Ureter (tissue), 1 donor: Measurements from ENCODE around the gene UBQLN4. TPM values are rescaled to one million over a fixed set of nuclear protein-coding genes. Genes with fewer than 3 reads are reported as not detected.
A peak's percentile ranks its signal among the peaks of the same experiment; 100 is the strongest.
"Not testable (repeated sequence)": the region's sequence is repeated elsewhere in the genome, so short reads cannot be mapped to it uniquely, and the experiment has no call there.

Experiments used
- DNase-seq: peaks from one replicate; pipeline ENCODE4 v3.0.0-alpha.2; 2020; ENCODE audit warnings: low spot score
- total RNA-seq: library from RNA; stranded (reverse); gene quantifications from one replicate; pipeline ENCODE4 v1.2.4, GENCODE V29; 2023
- donor health status: DM: yes; HTN: yes; CAD: no.

Gene UBQLN4
- total RNA-seq, 1 donor from 2014 or later: 40.0 TPM

DNA sequence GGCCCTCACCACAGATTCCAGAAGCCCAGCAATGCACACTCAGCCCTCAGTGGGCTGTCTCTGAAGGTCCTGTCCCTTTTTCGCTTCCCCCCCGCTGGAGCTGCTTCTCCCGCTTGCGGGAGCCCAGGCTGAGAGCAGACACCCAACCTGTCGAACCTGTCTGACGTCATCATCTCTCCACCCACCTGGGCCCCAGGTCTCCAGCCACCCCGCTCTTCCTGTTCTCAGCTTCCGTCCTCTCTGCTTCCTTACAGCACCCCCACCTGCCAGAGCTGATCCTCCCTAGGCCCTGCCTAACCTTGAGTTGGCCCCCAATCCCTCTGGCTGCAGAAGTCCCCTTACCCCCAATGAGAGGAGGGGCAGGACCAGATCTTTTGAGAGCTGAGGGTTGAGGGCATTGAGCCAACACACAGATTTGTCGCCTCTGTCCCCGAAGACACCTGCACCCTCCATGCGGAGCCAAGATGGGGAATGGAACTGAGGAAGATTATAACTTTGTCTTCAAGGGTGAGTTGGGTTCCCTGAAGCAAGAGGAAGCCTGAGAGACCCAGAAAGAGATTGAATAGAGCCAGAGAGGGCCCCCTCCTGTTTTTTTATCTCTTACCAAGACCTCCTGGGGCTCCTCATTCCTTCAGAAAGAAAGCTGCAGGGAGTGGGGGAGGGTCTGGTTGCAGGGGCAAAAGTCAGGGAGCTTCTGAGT is 7.5 kb upstream of the UBQLN4 start, which contains the start of gene RAB25:
RAB25 (plus strand) TSS at position 224 of the 700 bp plus-strand sequence; CDS start at position 465, 241 bp downstream.
- DNase-seq: peak; percentile 86

DNA sequence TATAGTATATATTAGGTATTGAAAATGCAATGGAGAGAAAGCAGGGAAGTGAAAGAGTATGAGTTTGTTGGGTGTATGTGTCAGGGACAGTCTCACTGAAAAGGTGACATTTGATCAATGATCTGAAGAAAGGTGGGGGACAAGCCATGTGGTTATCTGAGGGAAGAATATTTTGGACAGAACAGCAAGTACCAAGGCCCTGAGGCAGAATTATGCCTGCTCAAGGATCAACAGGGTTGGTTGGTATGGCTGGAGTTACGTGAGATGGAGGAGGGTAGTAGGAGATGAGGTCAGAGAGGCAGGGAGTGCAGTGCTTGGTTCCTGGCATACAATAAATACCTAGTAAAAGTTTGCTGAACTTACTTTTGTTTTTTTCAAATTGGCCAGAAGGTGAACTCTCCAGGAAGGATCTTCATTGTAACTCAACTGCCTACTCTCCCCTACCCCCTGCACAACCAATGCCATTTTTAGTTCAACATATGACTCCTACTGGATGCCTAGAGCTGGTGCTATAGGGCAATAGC is 2.8 kb upstream of the UBQLN4 start:
- DNase-seq: no peak

DNA sequence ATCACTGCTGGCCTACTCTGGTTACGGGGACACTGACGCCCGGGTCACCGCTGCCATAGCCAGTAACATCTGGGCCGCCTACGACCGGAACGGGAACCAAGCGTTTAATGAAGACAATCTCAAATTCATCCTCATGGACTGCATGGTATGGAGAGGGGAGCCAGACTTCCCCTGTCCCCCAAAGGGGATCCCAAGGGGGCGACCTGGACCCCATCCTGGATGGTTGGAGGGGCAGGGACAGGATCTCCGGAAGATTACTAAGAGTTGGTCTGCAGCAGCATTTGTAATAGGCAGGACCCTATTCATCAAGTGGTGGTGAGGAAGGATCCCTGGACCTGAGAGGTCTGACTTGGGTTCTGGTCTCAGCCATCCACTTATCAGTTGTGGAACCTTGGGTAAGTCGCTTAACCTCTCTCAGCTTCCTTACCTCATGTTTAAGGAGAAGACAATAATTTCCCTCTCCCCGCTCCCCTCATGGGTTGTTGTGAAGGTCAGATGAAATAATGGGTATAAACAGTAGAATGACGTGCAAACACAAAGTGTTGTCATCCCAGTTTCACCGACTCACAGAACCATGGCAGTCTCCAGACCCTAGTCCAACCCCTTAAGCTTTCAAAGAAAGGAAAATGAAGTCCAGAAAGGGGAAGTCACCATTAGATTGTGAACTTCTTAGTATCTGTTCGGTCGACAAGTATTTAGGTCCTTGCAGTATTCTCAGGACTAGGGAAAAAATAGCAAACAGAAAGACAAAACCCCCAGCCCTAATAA is 1.9 kb upstream of the UBQLN4 start:
- DNase-seq: no peak

DNA sequence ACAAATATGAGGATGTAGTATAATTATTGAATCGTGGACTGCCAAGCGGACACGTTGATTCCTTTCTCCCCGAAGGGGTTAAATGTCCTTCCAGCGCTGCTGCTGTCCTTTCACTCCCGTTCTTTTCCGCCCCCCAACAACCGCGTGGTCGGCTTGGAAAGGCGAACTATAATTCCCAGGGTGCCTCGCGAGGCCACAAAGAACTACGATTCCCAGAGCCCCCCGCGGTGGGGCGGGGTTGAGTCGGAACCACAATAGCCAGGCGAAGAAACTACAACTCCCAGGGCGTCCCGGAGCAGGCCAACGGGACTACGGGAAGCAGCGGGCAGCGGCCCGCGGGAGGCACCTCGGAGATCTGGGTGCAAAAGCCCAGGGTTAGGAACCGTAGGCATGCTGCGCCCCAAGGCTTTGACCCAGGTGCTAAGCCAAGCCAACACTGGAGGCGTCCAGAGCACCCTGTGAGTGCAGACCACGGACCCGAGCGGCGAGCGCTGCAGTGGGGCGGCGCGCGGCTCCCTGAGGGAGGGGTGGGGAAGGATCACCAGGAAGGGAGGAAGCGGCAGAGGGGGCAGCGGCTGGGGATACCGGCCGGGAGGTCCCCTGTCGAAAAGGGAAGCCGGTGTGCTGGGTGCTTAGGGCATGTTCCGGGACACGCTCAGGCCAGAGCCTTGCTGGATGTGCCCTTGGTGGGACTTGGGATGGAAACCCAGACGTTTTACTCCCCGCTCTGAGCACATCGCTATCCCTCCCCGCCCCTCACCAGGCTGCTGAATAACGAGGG is 1.1 kb upstream of the UBQLN4 start, which contains the start of gene LAMTOR2:
LAMTOR2 (plus strand) TSS at position 283 of the 781 bp plus-strand sequence; CDS start at position 391, 108 bp downstream.
- peak; percentile 99 for DNase-seq

DNA sequence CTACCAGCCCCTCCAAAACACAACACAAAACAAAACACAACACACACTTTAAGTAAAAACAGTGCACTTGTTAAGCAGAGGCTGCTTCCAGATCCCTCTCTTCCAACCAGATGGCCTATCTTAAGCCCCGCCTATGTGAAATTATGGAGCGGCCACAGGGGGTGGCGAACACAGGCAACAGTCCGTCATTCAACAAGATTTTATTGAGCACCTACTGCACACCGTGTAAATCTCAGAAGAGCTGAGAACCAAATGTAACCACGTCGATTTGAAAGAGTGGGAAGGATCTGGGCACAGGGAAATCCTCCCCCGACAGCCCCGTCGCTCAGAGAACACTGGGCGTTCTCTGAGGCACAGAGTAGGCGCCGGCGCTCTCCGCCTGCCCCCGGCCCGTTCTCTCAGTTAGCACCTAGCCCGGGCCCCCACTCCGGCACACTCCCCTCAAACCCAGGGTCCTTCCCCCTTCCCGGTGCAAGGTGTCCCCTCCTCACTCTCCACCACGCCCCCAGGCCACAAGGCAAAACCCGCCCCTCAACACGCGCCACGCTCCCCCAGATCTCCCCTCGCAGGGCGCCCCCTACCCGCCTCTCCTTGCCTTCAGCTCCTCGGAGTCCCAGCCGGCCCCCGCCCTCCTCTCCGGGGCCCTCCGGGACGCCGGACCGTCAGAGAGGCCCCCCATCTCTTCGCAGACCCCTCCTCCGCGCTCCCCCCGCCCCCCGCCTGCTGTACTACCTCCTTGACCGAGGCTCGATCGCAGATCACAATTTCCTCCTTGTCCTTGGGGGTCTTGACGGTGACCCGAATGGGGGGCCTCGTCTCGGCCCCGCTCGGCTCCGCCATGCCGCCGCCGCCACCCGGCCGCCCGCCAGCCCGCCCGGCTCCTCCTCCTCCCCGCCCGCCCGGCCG is 483 bp downstream of the UBQLN4 start:
- DNase-seq: peak; percentile 77

DNA sequence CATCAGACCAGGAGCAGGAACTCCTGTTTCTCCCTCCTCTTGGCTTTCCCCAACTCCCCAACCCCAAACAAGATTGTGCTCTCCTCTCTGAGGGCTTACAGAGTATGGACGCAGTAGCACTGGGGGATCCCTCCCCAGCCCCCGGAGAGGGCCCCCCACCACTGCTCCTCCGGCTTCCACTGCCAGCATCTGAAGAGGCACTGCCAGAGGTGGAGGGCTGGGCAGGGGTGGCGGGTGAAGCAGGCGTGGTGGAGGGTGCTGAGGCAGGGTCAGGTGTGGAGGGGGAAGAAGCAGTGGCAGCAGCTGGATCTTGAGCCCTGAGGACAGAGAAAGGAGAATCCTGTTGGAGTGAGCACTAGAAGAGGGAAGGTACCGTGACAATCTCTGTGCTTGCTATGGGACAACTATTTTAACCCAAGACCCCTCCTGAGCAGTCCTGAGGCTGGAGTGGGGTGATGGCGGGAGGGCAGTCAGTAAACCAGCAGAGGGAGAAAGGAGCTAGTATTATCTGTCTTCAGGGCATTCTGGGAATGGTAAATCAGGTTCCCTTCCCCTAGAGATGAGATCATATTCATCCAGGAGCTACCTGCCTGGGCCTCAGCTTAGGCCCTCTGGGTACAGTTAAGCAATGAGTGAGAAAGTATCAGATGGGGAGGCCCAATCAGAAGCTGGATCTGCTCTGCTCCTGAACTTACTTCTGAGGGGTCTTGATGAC is 2.4 kb downstream of the UBQLN4 start:
- DNase-seq: no peak

DNA sequence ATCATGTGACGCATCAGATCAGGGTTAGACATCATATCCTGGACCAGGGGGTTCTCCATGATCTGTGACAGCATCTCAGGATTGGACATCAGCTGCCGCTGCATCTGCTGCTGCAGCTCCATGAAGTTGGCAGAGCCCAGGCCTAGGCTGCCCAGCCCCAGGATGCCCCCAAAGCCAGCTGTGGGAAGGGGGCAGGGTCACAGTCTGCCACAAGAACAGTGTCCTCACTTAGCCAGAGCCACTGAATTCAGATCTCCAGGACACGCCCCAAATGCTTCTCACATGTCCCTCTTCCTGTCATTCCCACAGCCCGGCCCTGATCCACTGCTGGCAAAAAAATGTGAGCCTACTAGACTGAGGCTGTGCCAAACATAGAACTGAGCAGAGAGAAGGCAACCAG is 3.2 kb downstream of the UBQLN4 start:
- no peak for DNase-seq

DNA sequence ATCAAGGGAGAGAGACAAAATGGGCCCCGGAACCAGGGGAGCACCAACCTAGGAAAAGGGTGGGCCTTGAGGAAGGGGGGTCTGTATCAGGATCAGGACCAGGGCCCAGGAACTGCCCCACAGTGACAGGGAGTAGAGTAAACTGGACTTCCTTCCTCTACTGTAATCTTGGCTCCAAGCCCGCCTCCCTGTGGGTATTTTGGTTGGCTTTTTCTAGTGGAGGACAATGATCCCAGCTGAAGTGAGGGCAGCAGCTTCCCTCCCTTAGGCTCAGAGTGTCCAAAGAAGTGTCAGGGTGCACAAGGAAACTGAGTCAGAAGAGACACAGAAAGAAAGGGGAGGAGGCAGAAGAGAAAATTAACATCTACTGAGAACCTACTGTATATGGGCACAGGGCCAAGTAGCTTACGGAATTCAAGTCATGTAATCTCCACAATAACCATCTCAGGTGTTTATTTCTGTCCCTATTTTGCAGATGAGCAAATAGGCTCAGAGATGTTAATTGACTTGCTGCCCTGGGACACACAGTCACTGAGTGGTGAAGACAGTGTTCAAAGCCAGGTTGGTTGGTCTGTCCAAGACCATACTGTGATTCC is 4.8 kb downstream of the UBQLN4 start:
- DNase-seq: no peak

DNA sequence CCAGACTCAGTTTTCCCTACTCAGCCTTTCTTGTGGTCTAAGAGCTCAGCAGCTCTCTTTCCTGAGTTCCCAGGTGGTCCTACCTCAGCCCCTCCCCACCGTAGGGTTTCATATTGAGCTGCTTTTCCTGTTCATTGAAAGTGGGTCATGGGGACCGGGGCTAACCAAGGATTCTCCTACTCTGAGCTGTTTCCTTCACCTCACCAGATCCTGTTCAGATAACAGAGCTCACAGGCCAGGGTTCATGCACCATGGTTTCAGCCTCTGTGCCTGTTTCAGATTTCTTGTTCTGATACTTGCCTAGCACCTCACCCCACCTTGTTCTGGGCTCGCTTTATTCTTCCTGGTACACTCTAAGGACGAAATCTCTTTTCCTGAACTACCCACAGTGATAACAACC is 8.5 kb downstream of the UBQLN4 start:
- DNase-seq: no peak

DNA sequence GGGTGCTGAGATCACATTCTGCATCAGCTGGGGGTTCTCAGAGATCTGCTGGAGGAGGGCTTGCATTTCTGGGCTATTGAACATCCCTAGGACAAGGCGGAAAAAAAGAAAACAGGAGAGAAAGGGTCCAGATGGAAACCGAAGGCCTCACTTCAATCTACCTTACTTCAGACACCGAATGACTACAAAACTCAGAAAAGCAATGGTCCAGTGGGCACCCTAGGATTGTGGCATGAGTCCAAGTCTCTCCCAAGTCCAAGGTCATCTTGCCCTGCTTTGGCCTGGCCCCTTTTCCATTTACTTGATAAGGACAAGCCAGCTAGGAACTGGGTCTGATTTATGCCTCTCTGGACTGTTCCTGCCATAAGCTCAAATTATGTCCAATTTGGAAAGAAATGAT is 10.8 kb downstream of the UBQLN4 start:
- DNase-seq: no peak

DNA sequence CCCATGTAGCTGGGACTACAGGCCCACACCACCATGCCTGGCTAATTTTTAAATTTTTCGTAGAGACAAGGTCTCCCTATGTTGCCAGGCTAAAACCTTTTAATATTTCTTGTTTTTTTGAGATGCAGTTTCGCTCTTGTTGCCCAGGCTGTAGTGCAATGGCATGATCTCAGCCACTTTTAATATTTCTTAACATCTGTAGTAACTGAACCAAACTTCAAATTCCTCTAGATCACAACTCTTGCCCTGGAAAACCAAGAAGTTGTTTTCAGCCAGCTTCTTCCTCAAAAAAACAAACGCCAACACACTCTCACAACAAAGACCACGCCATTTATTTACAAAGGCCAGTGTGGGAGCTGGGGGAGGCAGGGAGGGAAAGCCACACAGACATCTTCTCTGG is 18.6 kb downstream of the UBQLN4 start:
- DNase-seq: not testable (repeated sequence)

DNA sequence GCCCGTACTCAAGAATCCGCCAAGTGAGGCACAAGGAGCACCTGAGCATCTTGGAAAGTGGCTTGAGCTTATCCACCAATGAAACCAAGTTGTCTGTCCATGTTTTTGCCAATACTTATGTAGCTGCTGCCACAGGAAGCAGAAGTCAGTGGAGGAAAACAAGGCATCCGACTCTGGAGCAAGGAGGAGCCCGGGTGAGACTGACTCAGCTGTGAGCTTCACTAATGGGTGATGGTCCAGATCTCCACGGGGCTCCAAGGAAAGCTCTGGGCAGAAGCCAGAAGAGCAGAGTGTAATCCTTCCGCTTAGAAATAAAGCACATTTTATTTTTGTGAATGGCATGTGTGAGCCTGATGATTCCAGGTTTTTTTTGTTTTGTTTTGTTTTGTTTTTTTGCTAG is 20.6 kb downstream of the UBQLN4 start:
- DNase-seq: no peak

DNA sequence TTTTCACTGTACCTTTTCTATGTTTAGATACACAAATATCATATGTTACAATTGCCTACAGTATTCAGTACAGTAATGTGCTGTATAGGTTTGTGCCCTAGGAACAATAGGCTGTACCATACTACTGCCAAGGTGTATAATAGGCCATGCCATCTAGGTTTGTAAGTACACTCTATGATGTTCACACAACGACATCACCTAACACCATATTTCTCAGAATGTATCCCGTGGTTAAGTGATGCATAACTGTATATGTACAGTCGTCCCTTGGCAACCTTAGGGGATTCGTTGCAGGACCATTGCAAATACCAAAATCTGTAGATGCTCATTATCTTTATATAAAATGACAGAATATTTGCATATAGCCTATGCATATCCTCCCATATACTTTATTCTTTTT is 27.0 kb downstream of the UBQLN4 start:
- no peak for DNase-seq

DNA sequence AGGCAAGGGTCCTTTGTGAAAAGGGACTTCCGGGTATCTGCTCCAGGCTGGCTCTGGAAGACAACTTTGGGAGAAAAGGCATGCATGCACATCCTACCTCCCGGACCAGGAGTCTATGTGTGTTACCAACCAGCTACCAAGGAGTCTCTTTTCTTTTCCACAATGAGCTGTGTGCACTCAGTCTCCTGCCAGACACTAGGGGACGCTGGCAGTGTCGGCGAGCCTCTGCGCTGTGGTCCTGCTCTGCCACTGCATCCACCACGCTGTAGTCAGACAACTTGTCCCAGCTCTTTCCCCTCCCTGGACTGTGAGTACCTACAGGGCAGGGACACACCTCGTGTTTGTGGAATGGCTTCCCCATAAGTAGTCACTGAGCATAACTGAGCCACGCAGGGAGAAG is 27.7 kb downstream of the UBQLN4 start:
- DNase-seq: peak; percentile 47

DNA sequence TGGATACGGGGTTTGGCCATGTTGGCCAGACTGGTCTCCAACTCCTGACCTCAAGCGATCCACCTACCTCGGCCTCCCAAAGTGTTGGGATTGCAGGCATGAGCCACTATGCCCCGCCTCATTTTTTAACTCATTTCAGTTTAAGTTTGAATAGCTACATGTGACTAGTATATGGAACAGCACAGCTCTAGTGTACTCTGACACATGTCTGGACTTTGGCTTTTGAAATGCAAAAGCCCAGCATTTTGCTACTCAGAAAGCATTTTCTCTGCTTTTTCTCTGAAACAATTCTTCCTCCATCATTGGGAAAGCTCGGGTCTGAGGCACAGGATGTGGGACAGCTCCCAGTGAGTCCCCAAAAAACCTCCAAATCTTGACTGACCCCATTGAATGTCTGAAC is 28.8 kb downstream of the UBQLN4 start:
- DNase-seq: no peak

DNA sequence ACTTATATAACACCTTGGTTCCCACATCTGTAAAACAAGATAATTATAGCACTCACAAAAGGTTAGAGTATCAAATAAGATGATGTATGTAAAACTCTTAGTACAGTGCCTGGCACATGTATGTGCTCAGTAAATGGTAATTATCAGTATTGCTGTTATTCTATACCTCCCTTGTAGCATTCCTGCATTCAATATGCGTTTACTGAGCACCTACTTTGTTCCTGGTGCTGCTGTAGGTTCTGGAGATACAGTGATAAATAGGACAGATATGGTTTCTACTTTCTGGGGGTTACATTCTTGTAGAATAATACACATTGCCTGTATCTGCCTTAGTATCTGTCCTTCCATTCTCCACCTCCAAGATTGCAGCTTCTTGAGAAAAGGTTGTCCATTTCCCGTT is 31.6 kb downstream of the UBQLN4 start:
- no peak for DNase-seq

DNA sequence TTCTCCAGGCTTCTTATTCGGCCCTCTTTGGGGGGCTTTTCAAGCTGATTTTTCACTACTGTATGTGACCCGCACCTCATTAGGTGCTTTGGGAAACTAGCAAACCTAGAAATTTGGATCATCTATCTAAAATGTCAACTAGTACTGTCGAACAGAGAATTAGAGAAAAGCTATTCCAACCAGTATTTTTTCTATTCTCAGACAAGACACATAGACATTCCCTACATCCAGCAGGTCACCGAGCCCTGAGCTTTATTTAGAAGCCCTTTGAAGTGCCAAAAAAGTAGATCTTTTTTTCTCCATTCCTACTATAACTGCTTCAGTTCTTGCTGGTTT is 32.5 kb downstream of the UBQLN4 start:
- DNase-seq: no peak

DNA sequence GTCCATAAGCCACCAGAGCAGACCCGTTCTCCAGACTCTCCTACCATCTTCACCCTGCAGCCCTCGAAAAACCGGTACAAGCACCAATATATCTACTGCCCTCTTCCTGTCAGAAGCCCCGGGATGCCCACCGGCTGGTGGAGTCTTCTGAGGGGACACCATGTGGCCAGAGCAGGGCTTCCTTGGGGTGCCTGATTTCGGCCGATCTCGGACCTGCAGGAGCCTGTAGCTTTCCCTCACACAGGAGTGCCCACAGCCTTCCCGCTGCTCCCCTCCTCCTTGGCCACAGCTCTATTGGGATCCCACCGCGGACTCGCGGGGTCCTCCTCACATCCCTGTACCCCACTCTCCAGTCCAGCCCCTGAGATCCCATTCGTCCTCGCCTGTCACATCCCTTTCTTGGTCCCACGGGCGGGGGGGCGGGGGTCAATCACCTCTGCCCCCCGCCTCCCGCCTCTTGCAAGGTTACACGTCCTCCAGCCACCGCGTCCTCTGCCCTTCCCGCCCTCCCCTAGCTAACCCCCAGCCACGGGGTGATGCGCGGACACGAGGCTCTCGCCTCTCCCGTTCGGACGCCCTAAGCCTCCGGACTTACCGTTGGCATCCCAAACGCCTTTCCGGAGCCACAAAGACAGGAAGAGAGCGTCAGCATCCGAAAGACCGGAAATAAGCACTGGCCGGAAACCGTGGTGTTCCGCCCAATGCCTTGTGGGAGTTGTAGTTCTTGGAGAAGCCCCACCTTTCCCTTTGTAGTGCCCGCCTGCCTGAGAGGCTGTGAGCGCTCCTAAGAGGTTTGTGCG is 33.1 kb downstream of the UBQLN4 start, which contains the start of gene SSR2:
SSR2 (minus strand) TSS at position 659 of the 800 bp plus-strand sequence. CDS start 784 bp downstream, outside the sequence.
- peak; percentile 89 for DNase-seq

DNA sequence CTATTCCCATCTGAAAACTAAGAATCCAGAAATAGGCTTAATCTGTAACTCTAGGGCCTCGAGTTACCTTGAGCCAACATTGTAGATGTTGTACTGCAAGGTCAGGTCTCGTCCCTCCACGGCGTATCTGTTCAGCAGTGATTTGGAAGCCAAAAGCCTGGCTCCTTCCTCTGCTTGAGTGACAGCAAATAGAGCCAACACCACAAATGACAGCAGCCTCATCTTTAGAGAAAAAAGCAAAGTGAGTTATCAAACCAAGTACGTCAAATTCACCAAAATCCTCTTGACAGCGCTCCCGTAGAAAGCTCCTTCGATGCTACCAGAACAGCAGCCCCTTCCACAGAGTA is 33.7 kb downstream of the UBQLN4 start:
- DNase-seq: no peak
